ENCODE results near the gene FHIP2A. TPM values are rescaled to one million over a fixed set of nuclear protein-coding genes. Genes with fewer than 3 reads are reported as not detected.

Gene FHIP2A
- total and polyA plus RNA-seq, 2 experiments from 2014 or later: 6.7 to 11.8 TPM

DNA sequence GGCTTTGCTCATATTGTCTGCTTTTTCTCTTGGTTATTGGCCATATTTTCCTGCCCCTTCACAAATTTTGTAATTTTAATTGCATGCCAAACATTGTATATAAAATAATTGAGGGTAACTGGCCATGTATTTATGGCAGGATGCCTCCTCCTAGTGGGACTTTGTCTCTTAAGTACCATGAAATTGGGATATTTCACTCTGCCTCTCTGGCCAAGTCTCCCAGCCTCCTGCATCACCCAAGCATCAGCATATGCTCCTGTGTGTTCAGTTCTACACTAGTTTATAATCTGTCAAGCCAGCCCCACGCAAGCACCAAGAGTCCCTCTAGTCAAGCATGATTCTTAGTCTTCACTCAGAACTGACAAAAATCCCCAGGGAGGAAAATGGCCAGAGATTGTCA, 44.2 kb upstream of the FHIP2A start:
- Histone ChIP-seq H3K4me1 (ENCODE audit: insufficient read depth) (no peaks in the 10 kb centered on the region), H3K4me2 (no peak overlapping the region), H3K4me3 (no peak overlapping the region), H2AFZ (peak overlapping the region; percentile 28; the same call in 1 of the 2 replicates), H3K27ac (ENCODE audit: low read depth) (no peak overlapping the region), H4K20me1 (replicated peaks; ENCODE audit: insufficient read depth) (no peaks in the 10 kb centered on the region), H3K9me2 (ENCODE audit: insufficient read depth) (no peaks in the 10 kb centered on the region), H3F3A (replicated peaks; ENCODE audit: low read depth) (no peaks in the 10 kb centered on the region), H3K27me3 (ENCODE audit: insufficient read depth) (no peaks in the 10 kb centered on the region), H3K36me3 (ENCODE audit: insufficient read depth) (no peaks in the 10 kb centered on the region), H3K79me2 (replicated peaks; ENCODE audit: insufficient read depth) (no peaks in the 10 kb centered on the region)
- no peaks in the 10 kb centered on the region for H3K9me3 Mint-ChIP-seq
- no peak overlapping the region for H3K4me3 Mint-ChIP-seq
- TF ChIP-seq, protein P1, sequence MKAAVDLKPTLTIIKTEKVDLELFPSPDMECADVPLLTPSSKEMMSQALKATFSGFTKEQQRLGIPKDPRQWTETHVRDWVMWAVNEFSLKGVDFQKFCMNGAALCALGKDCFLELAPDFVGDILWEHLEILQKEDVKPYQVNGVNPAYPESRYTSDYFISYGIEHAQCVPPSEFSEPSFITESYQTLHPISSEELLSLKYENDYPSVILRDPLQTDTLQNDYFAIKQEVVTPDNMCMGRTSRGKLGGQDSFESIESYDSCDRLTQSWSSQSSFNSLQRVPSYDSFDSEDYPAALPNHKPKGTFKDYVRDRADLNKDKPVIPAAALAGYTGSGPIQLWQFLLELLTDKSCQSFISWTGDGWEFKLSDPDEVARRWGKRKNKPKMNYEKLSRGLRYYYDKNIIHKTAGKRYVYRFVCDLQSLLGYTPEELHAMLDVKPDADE (IDR thresholded peaks at IDR 0.05): no peak
- TF ChIP-seq NANOG (IDR thresholded peaks at IDR 0.05; ENCODE audit: borderline replicate concordance) (no peak), ZNF114 (CRISPR knock-in tag; IDR thresholded peaks at IDR 0.05) (no peak), POLR2AphosphoS5 (IDR thresholded peaks at IDR 0.05; ENCODE audit: low read depth) (no peak)
- TF ChIP-seq, protein P2, sequence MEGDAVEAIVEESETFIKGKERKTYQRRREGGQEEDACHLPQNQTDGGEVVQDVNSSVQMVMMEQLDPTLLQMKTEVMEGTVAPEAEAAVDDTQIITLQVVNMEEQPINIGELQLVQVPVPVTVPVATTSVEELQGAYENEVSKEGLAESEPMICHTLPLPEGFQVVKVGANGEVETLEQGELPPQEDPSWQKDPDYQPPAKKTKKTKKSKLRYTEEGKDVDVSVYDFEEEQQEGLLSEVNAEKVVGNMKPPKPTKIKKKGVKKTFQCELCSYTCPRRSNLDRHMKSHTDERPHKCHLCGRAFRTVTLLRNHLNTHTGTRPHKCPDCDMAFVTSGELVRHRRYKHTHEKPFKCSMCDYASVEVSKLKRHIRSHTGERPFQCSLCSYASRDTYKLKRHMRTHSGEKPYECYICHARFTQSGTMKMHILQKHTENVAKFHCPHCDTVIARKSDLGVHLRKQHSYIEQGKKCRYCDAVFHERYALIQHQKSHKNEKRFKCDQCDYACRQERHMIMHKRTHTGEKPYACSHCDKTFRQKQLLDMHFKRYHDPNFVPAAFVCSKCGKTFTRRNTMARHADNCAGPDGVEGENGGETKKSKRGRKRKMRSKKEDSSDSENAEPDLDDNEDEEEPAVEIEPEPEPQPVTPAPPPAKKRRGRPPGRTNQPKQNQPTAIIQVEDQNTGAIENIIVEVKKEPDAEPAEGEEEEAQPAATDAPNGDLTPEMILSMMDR (conservative IDR thresholded peaks at IDR 0.05; ENCODE audit: low read depth in 2 of 2): no peak
- TF ChIP-seq, protein P3, sequence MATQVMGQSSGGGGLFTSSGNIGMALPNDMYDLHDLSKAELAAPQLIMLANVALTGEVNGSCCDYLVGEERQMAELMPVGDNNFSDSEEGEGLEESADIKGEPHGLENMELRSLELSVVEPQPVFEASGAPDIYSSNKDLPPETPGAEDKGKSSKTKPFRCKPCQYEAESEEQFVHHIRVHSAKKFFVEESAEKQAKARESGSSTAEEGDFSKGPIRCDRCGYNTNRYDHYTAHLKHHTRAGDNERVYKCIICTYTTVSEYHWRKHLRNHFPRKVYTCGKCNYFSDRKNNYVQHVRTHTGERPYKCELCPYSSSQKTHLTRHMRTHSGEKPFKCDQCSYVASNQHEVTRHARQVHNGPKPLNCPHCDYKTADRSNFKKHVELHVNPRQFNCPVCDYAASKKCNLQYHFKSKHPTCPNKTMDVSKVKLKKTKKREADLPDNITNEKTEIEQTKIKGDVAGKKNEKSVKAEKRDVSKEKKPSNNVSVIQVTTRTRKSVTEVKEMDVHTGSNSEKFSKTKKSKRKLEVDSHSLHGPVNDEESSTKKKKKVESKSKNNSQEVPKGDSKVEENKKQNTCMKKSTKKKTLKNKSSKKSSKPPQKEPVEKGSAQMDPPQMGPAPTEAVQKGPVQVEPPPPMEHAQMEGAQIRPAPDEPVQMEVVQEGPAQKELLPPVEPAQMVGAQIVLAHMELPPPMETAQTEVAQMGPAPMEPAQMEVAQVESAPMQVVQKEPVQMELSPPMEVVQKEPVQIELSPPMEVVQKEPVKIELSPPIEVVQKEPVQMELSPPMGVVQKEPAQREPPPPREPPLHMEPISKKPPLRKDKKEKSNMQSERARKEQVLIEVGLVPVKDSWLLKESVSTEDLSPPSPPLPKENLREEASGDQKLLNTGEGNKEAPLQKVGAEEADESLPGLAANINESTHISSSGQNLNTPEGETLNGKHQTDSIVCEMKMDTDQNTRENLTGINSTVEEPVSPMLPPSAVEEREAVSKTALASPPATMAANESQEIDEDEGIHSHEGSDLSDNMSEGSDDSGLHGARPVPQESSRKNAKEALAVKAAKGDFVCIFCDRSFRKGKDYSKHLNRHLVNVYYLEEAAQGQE (IDR thresholded peaks at IDR 0.05; ENCODE audit: unreplicated experiment): no peak
- peaks cover 3% of the 10 kb centered on the region; the same call in 2 of the 3 replicates for H3K4me1 Mint-ChIP-seq
- H3K27me3 Mint-ChIP-seq (ENCODE audit: insufficient read depth, low read depth, poor library complexity): peaks cover 3% of the 10 kb centered on the region
- DNase-seq (ENCODE audit: low spot score) (no peak), ATAC-seq (no peak)
- H3K27ac Mint-ChIP-seq: no peak overlapping the region
- H3K36me3 Mint-ChIP-seq (ENCODE audit: low read depth): no peaks in the 10 kb centered on the region

DNA sequence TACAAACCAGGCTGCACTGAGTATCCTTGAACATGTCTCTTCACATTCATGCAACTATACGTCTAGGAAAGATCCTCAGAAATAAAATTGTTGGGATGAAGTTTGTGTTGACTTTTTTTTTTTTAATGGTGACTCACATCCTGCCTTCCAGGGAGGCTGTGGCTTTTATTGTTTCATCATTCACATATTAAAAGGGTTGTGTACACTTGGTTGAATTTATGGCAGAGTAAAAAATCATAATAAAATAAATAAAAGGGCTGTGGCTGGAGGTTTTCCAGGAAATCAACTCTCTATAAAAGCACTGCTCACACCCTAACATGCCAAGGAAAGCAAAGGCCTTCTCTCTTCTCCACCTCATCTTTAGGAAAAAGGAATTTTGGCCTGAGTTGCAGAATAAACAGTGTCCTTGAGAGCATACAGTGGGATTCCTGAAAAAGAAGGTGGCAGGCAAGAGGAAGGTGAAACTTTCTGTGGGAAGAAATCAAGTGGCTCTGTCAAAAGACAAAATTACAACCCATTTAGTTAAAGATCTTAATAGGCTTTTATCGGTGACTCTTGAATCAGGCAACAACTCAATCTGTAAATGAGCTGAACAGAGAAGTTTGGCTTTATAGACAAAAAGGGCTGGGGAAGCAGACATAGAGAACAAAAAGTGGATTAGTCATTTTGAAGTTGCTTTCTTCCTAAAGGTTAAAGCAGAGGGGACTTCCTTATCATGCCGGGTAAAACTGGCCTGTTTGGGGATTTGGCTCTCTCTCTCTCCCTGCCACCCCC, 41.6 kb upstream of the FHIP2A start:
- peak overlapping the region; percentile 29; the same call in 1 of the 2 replicates for H2AFZ ChIP-seq
- Mint-ChIP-seq H3K4me1 (peaks cover 3% of the 10 kb centered on the region; the same call in 2 of the 3 replicates), H3K4me3 (no peak overlapping the region), H3K36me3 (ENCODE audit: low read depth) (no peaks in the 10 kb centered on the region), H3K27ac (no peak overlapping the region), H3K27me3 (ENCODE audit: insufficient read depth, low read depth, poor library complexity) (peaks cover 1% of the 10 kb centered on the region), H3K9me3 (no peaks in the 10 kb centered on the region)
- no peaks in the 10 kb centered on the region for H3F3A ChIP-seq (replicated peaks; ENCODE audit: low read depth)
- no peak overlapping the region for H3K27ac ChIP-seq (ENCODE audit: low read depth)
- no peaks in the 10 kb centered on the region for H3K27me3 ChIP-seq (ENCODE audit: insufficient read depth)
- no peak overlapping the region for H3K4me3 ChIP-seq
- H3K4me2 ChIP-seq: no peak overlapping the region
- H3K79me2 ChIP-seq (replicated peaks; ENCODE audit: insufficient read depth): no peaks in the 10 kb centered on the region
- H3K9me2 ChIP-seq (ENCODE audit: insufficient read depth): no peaks in the 10 kb centered on the region
- no peaks in the 10 kb centered on the region for H4K20me1 ChIP-seq (replicated peaks; ENCODE audit: insufficient read depth)
- ATAC-seq (no peak), DNase-seq (ENCODE audit: low spot score) (no peak)
- no peaks in the 10 kb centered on the region for H3K4me1 ChIP-seq (ENCODE audit: insufficient read depth)
- no peaks in the 10 kb centered on the region for H3K36me3 ChIP-seq (ENCODE audit: insufficient read depth)
- no peak for TF ChIP-seq EZH2phosphoT487 (IDR thresholded peaks at IDR 0.05; ENCODE audit: unreplicated experiment)
- no peak for TF ChIP-seq ZNF114 (CRISPR knock-in tag; IDR thresholded peaks at IDR 0.05)
- TF ChIP-seq, protein P4, sequence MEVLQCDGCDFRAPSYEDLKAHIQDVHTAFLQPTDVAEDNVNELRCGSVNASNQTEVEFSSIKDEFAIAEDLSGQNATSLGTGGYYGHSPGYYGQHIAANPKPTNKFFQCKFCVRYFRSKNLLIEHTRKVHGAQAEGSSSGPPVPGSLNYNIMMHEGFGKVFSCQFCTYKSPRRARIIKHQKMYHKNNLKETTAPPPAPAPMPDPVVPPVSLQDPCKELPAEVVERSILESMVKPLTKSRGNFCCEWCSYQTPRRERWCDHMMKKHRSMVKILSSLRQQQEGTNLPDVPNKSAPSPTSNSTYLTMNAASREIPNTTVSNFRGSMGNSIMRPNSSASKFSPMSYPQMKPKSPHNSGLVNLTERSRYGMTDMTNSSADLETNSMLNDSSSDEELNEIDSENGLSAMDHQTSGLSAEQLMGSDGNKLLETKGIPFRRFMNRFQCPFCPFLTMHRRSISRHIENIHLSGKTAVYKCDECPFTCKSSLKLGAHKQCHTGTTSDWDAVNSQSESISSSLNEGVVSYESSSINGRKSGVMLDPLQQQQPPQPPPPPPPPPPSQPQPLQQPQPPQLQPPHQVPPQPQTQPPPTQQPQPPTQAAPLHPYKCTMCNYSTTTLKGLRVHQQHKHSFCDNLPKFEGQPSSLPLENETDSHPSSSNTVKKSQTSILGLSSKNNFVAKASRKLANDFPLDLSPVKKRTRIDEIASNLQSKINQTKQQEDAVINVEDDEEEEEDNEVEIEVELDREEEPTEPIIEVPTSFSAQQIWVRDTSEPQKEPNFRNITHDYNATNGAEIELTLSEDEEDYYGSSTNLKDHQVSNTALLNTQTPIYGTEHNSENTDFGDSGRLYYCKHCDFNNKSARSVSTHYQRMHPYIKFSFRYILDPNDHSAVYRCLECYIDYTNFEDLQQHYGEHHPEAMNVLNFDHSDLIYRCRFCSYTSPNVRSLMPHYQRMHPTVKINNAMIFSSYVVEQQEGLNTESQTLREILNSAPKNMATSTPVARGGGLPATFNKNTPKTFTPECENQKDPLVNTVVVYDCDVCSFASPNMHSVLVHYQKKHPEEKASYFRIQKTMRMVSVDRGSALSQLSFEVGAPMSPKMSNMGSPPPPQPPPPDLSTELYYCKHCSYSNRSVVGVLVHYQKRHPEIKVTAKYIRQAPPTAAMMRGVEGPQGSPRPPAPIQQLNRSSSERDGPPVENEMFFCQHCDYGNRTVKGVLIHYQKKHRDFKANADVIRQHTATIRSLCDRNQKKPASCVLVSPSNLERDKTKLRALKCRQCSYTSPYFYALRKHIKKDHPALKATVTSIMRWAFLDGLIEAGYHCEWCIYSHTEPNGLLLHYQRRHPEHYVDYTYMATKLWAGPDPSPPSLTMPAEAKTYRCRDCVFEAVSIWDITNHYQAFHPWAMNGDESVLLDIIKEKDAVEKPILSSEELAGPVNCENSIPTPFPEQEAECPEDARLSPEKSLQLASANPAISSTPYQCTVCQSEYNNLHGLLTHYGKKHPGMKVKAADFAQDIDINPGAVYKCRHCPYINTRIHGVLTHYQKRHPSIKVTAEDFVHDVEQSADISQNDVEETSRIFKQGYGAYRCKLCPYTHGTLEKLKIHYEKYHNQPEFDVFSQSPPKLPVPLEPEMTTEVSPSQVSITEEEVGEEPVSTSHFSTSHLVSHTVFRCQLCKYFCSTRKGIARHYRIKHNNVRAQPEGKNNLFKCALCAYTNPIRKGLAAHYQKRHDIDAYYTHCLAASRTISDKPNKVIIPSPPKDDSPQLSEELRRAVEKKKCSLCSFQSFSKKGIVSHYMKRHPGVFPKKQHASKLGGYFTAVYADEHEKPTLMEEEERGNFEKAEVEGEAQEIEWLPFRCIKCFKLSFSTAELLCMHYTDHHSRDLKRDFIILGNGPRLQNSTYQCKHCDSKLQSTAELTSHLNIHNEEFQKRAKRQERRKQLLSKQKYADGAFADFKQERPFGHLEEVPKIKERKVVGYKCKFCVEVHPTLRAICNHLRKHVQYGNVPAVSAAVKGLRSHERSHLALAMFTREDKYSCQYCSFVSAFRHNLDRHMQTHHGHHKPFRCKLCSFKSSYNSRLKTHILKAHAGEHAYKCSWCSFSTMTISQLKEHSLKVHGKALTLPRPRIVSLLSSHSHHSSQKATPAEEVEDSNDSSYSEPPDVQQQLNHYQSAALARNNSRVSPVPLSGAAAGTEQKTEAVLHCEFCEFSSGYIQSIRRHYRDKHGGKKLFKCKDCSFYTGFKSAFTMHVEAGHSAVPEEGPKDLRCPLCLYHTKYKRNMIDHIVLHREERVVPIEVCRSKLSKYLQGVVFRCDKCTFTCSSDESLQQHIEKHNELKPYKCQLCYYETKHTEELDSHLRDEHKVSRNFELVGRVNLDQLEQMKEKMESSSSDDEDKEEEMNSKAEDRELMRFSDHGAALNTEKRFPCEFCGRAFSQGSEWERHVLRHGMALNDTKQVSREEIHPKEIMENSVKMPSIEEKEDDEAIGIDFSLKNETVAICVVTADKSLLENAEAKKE (CRISPR knock-in tag; IDR thresholded peaks at IDR 0.05): no peak
